ENCODE data around the gene JAM3.

JAM3 gene

DNA sequence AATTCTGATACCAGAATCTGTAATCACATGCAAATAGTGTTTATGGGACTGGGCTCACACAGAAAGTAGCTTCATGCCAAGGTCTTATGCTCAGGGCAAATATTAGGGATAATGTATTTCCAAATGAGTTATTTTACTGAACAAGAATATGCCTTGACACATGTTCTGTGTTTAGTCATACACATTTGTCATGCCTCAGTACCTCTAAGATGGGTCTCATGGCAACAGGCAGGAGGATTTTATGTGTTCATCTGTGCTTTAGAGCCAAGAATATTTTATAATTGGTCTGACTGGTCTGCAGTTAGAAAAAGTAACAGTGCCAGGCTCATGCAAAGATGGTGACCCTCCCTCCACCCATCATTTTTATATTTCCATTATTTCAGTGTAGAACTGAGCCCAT is 49.1 kb downstream of the JAM3 start:
- DNase-seq: no peak

DNA sequence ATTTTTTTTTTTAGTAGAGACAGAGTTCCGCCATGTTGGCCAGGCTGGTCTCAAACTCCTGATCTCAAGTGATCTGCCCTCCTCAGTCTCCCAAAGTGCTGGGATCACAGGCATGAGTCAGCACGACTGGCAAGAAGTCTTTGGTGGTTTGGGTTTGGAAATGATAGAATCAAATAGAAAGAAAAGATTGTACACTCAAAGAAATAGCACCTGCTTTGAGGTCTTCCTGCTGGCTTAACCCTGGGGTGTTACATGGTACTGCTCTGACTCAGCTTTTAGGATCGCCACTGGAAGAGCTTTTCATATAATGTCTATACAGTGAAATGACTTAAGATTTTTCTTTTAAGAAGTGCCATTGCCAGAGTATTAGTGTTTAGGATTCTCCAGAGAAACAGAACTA is 50.2 kb downstream of the JAM3 start:
- no peak for DNase-seq

DNA sequence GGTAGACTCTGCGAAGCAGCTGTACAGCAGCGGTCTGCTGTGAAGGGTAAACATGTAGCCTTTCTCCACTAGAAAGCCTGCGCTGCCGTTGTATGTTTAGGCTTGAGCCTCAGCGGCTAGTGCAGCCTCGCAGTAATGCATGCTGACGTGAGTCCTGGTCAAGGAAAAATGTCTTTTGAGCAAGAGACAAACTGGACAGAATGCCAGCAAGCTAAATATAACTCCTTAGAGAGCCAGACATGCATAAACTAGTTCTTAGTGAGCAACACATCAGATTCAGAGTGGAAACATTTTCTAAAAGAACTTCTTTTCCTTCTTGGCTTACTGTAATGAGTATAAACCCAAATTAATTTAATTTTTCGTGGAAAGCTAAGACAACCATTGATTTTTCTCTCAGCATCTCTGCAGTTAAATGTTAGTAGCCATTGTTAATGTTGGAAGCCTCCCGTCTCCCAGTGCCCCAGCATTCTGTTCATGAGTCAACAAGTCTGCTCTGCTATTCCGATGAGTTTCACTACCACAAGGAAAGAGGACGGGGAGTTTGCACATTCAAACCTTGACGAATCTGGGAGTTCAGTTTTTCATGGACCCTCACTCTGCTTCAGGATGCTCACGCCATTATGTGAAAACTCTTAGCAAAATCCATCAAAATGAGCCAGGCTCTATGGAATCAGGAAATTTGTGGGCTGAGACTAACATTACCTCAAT is 51.4 kb downstream of the JAM3 start:
- DNase-seq: no peak

DNA sequence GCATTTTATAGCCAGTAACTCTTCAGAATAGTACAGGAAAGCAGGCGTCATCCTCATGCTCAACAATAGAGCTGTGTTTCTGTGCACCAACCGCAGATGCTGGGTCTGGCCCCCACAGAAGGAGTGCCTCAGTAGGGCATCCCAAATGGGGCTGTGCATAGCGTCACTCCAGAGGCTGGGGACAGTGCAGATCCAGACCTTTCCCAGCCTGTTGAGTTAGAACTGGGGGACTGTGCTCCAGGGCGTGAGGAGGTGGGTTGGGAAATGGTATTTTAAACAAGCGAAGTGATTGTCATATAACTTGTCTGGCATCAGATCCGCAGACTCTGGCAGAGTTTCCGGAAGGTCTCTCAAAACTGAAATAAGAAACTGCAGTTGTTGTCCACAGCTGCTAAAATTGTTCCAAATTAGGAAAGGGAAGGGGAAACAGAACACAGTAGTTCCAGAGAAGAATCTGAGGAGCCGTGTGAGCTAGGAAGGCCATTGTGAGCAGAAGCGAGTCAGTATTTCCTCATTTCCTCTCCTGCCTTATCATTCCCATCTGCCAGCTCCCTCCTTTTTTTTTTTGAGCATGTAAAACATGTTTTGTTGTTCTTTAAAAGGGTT is 52.2 kb downstream of the JAM3 start:
- DNase-seq: no peak

DNA sequence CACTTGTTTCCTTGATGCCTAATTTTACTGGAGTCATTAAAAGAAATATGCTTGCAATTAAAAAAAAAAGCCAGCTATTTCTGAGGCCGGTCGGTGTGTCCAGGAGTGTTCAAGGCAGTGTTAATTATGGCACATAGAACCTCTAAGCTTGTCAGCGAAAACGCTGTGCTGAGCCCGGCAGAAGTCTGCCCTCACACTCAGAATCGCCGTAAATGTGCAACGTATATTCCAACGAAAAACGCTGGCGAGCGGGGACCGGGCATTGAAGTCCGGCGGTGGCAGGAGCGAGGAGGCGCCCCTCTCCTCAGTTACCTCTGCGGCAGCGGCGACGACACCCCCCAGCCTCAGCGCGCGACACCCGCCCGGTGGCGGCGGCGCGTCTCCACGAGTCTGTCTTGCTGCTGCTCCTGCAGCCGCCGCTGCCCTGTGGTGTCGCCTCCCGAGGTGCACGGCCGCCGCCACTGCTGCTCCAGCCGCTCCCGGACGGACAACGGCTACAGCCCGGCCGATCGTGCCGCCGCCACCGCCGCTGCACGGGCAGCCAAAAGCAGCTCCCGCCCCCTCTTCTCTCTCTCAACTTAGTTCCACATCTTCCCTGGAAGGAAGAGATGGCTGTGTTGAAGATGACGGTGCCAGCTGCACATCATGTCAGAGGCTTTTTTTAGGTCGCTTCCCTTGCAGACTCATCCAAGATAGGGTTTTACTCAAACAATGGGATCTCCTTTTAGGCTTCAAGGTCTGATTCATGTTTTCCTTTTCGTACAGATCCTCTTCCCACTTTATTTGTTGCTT is 56.0 kb downstream of the JAM3 start:
- DNase-seq: no peak

DNA sequence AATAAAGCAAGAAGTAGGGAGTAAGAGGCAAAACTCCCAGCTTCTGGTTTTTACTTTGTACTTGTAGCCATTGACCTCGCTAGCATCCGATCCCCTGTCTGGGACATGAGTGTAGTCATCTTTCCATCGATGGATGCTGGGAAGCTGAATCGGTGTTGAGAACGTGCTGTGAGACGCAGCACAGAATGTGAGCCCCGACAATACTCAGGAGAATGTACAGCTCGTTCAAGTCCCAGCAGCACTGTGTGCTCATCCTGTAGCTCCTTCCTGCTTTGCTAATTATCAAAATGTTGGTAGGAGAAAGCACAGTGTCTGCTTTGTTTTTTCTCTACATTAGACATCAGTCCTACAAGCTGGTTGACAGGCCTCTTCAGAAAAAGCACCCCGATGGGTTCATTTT is 56.6 kb downstream of the JAM3 start:
- DNase-seq: no peak

DNA sequence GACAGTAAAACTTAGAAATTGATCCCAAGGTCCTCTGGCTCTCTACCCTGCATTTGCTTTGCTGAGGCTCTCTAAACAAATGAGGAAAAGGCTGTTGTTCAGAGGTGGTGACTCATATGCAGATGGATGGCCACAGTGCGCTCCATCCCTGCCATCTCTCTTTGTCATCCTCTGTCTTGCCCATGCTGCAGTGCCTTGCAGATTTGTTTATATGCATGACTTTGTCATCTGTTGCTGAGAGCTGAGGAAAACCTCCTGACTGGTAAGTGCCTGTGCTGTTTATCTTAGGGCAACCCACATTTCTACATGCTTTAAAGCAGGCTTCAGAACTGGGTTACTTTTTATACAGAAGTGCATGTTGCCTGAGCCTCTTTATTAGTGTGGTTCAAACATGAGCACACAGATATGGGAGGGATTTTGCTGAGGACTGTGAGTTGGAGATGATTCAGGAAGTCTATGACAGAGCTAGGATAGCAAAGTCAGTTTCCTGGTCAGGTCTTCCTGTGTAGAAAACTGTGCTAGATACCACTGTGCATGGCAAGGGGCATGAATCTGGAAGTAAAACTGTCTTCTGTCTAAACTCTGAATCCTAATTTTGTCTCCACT is 57.4 kb downstream of the JAM3 start:
- DNase-seq: no peak

DNA sequence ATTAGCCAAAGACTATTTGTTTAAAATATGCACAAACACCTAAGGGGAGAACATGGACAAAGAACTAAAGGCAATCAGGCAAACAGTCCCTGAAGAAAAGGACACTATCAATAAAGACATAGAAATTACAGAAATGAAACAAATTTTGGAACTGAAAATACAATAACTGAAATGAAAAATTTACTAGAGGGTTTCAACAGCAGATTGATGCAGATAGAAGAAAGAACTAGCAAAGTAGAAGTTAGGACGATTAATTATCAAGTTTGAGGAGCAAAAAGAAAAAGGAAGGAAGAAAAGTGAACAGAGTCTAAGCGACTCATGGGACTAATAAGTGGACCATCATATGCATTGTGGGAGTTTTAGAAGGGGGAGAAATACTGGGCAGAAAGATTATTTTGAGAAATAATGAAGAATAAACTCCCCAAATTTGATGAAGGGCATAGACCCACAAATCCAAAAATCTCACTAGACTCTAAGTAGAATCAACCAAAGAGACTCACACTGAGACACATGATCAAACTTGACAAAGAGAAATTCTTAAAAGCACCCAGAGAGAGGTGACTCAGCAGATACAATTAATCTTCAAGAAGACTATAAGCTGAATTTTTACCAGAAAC is 62.9 kb downstream of the JAM3 start:
- DNase-seq: no peak

DNA sequence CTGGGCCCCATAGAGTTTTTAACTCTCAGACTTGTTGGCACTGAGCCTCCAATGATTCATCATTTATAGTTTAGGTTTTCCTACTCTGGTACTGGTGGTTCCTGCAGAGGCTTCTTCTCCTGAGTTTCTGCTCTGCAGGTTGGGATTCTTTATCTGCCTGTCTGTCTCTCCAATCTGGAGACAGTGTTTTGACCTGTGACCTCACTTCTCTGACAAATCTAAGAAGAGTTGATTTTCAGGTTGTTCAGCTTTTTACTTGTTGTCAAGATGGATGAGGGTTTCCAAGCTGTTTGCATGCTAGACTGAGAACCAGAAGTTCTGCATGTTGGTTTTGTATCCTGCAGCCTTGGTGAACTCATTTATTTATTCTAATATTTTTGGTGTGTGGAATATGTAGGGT is 63.9 kb downstream of the JAM3 start:
- DNase-seq: no peak

DNA sequence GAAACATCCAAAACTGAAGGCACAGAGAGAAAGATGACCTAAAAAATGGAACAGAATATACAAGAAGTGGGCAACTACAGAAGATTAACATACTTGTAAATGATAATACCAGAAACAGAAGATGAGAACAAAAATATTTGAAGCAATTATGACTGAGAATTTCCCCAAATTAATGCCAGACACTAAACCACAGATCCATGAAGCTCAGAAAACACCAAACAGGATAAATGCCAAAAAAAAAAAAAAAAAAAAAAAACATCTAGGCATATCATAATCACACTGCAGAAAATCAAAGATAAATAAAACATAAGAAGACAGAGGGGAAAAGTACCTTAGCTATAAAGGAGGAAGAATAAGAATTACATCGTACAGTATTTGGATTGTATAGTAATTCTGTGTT is 65.3 kb downstream of the JAM3 start:
- no peak for DNase-seq

DNA sequence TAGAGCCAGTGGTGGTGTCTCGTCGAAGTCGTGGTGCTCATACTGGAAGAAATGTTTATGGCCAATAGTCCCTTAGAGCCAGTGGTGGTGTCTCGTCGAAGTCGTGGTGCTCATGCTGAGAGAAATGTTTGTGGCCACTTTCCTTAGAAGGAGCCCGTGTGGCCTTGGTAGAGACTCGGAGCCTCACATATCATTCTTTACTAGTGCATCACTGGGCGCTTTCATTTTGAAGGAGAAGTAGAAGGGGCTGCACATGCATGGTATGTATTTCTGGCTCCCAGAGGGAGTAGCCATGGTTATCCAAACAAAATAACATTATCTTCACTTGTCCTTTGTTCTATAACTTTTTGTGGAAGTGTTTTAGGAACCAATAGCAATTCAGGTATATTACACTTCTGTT is 69.5 kb downstream of the JAM3 start:
- DNase-seq: no peak

DNA sequence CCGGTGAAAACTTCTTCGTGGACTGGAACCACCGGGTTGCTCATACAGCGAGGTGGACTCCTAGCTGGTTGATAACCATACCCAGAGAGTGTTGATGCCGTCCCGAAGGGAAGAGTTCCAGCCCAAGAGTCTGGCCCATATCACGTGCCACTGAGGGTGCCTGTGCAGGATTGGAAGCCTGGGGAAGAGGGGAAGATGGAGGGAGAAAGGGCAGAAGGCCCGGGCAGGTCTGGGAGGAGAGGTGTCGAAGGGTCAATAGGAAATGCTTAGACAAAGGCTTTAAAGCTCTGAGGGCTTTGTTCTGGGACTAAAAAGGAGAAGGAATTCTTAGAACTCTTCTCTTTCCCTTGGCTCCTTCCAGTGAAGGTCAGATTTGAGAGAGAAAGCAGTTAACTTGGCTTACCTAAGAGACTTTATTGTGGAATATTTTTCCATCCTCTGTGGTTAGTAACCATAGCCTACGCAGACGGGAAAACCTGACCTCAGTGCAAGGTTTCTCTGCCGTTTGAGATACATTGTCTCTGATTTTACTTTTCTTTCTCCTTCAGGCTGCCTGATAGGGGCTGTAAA is 70.5 kb downstream of the JAM3 start:
- no peak for DNase-seq

DNA sequence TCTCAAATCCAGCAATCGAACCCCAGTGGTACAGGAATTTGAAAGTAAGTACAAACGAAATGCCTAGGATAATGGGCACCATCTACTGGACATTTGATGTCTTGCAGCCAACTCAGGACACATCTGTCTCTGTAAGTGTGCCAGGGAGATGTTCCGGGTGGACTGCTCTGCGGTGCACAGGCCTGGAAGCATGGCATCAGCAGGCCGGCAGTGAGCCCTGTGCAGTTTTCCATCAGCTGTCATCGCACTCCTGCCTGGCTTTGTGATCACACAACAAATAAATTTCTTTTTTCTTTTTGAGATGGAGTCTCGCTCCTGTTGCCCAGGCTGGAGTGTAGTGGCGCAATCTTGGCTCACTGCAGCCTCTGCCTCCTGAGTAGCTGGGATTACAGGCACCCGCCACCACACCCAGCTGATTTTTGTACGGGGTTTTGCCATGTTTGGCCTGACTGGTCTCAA is 71.0 kb downstream of the JAM3 start:
- peak; percentile 40 for DNase-seq

DNA sequence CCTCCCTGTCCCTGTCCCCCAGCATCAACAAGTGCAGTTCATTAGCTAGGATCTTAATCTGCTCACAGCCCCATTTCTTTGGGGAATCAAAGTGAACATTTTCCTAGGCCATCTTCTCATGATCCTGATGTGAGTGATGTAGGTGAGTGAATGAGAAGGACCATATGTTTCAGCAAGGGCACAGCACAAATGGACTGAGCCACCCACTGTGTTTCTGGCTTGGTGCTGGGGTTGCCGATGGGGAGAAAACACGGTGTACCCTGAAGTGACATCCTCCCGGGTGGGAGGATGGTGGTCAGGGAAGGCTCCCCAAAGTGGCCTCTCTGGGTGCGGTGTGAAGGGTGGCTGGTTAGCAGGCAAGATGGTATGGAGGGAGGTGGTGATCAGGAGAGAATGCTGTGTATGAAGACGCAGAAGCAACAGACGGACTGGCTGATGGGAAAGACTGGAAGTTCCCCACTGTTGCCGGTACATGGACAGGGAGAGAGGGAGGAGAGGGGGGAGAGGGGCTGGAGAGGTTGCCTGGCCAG is 72.2 kb downstream of the JAM3 start:
- DNase-seq: no peak

DNA sequence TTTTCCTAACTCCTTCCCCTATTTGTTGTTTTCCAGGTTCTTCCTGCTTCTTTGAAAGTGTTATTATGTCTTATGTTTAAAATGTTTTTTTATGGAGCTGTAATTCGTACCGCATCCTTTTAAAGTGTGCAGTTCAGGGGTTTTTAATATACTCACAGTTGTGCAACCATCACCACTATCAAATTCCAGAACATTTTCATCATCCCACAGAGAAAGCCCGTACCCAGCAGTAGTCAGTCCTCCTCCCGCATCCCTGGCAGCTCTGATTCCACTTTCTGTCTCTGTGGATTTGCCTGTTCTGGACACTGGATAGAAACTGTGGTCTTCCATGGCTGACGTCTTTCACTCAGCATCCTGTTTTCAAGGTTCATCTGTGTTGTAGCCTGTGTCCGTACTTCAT is 73.7 kb downstream of the JAM3 start:
- DNase-seq: no peak

DNA sequence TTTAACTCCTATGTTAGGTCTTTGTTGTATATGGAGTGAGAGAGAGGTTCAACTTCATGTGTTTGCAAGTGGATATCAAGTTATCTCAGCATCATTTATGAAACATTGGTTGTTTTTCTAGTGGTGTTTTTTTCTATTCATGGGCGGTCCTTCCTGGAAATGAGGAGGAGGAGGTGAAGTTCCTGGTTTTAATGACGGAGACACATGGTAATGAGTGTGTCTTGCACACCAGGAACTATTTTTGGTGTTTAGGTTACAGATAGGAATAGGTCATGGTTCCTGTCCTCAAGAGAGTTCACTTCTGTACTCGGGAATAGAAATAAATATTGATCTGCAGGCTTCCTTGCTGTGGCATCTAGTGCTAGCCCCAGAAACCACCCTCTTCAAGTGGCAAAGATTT is 74.9 kb downstream of the JAM3 start:
- DNase-seq: no peak

DNA sequence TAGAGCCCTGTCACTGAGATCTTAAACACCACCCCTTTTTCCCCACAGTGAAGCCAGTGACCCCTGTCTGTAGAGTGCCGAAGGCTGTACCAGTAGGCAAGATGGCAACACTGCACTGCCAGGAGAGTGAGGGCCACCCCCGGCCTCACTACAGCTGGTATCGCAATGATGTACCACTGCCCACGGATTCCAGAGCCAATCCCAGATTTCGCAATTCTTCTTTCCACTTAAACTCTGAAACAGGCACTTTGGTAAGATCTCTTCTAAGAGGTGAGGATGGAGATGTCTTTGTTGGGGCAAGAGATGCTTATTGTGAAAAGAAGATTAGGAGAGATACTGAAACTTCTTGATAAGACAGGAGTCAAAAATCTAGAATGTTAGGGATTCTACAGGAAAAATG is 75.9 kb downstream of the JAM3 start:
- DNase-seq: no peak

DNA sequence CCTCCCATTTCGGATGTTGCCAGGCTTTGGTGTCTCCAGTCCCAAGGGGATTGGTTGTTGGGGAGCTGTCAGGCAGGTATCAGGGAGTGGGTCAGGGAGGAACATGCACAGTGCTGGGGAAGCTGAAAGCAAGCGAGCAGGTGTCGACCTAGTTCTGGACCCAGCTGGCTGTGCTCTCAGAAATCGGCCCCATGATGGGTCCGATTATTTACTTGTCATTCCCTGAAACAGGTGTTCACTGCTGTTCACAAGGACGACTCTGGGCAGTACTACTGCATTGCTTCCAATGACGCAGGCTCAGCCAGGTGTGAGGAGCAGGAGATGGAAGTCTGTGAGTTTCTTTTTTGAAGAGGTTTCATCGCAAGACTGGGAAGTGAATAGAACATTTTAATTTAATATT is 76.8 kb downstream of the JAM3 start:
- no peak for DNase-seq

DNA sequence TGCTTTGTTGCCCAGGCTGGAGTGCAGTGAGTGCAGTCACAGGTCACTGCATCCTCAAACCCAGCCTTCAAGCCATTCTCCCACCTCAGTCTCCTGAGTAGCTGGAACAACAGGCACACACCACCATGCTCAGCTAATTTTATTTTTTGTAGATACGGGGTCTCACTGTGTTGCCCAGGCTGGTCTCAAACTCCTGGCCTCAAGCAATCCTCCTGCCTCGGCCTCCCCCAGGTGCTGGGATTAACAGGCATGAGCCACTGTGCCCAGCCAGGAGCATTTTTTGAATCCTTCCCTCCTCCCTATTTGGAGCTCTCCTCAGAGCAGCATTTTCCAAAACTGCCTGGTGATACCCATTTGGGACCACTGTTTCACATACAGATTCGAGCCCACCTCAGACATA is 77.7 kb downstream of the JAM3 start:
- no peak for DNase-seq

DNA sequence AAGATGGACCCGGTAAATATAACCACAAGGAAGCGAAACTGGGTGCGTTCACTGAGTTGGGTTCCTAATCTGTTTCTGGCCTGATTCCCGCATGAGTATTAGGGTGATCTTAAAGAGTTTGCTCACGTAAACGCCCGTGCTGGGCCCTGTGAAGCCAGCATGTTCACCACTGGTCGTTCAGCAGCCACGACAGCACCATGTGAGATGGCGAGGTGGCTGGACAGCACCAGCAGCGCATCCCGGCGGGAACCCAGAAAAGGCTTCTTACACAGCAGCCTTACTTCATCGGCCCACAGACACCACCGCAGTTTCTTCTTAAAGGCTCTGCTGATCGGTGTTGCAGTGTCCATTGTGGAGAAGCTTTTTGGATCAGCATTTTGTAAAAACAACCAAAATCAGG is 80.5 kb downstream of the JAM3 start:
- DNase-seq: no peak

DNA sequence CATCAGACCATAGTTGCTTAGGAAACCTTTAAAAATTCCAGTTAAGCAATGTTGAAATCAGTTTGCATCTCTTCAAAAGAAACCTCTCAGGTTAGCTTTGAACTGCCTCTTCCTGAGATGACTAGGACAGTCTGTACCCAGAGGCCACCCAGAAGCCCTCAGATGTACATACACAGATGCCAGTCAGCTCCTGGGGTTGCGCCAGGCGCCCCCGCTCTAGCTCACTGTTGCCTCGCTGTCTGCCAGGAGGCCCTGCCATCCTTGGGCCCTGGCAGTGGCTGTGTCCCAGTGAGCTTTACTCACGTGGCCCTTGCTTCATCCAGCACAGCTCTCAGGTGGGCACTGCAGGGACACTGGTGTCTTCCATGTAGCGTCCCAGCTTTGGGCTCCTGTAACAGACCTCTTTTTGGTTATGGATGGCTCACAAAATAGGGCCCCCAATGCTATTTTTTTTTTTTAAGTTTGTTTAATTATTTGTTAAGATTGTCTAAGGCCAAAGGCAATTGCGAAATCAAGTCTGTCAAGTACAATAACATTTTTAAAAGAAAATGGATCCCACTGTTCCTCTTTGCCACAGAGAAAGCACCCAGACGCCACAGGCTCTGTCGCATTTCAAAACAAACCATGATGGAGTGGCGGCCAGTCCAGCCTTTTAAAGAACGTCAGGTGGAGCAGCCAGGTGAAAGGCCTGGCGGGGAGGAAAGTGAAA is 81.5 kb downstream of the JAM3 start:
- no peak for DNase-seq
